NOMO-1 (cell line): ENCODE data around the gene SLC6A3.
A peak's percentile ranks its signal among the peaks of the same experiment; 100 is the strongest.

ENCODE experiments used
- DNase-seq, 2 experiments: peaks; one replicate each; lab custom pipeline; 2025; ENCODE audit not compliant: unreplicated experiment in 2 of 2; lab: John Stamatoyannopoulos, UW

SLC6A3 gene

DNA sequence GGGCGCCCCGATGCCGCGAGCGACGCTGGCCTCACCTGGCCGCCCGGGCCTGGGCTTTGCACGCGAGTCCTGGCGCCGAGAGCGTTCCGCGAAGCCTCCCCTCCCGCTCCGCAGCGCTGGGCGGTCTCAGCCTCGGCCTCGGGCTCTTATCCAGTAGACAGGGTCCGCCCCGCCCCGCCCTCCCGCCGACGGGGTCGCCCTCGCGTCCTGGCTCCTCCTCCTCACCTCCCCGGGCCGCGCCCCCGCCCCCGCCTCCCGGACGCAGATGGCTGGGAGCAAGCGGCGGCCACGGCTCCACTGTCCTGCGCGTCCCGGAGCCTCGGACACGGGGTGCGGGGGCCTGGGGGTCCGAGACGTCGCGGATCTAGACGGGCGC, at the start of gene SLC6A3:
SLC6A3 (minus strand) TSS at position 128 of the 376 bp plus-strand sequence. CDS start 2,243 bp downstream, outside the sequence.
- no peak for DNase-seq

GRCh38 chr5:1493941-1494340, 48.7 kb upstream of the SLC6A3 start:
- no peak for DNase-seq

GRCh38 chr5:1493413-1493812, 48.2 kb upstream of the SLC6A3 start:
- no peak for DNase-seq

GRCh38 chr5:1492757-1493156, 47.5 kb upstream of the SLC6A3 start:
- no peak for DNase-seq

GRCh38 chr5:1490376-1490775, 45.1 kb upstream of the SLC6A3 start:
- DNase-seq: peak; percentile 63 to 72

DNA sequence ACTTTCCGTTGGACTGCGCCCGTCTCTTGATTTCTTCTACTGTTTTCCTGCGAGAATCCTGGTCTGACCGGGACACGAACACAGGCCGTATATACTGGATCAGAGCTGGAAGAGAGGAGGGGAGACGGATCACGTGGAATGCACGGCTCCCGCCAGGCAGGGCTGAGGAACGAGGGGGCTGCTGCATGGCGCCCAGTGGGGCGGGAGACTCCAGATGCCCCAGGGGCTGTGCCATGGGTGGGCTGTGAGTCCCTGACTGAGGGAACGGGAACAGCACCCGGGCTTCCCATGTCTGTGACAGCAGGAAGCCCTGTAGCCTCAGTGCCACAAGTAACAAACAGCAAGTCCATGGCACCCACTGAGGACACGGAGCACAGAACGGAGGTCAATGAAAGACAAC, 44.5 kb upstream of the SLC6A3 start:
- DNase-seq: no peak

GRCh38 chr5:1488882-1489680, 43.8 kb upstream of the SLC6A3 start:
- no peak for DNase-seq

DNA sequence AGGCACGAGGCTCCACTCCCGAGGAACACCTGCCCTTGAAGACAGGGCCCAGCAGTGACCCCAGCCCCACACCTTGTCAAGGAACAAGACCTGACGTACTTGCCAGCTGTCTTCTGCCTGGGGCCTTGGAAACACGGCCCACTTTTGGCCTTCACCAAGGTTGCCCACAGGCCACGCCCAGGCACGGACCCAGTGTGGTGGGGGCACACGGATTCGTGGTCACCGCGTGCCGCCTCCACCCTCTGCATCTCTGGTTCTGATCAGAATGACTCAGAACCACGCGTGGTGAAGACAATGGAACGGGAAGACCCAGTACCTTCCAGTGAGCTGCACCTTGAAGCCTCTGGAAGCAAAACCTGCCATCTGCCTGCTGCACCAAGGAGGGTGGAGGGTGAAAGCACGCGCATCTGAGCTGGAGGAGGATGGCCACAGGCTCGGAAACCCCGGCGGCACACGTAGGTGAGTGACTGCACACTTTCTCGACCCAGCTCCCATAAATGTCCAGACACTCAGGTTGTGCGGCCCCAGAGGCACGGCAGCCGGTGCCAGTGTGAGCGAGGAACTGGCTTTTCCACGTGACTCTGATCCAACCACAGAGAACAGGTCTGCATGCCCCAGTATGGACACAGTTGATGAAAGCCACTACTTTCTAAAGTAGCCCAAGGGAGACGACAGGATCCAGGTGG, 42.0 kb upstream of the SLC6A3 start:
- no peak for DNase-seq

DNA sequence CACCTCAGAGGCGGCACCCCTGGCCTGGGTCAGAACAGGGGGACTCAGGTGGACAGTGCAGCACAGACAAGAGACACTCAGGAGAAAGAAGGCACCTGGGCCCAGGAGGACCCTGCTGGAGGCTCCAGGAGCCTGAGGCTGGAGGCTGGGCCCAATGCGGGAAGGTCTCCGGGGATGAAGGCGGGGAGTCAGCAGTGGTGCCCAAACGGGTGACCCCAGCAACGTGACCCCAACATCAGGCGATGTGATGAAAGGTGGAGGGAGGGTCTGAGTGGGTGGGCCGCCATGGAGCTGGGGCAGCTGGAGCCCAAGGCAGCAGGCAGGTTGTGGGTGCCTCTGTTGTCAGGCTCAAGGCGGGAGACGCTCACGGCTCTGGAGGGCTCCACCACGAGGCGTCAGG, 41.0 kb upstream of the SLC6A3 start:
- DNase-seq: no peak

DNA sequence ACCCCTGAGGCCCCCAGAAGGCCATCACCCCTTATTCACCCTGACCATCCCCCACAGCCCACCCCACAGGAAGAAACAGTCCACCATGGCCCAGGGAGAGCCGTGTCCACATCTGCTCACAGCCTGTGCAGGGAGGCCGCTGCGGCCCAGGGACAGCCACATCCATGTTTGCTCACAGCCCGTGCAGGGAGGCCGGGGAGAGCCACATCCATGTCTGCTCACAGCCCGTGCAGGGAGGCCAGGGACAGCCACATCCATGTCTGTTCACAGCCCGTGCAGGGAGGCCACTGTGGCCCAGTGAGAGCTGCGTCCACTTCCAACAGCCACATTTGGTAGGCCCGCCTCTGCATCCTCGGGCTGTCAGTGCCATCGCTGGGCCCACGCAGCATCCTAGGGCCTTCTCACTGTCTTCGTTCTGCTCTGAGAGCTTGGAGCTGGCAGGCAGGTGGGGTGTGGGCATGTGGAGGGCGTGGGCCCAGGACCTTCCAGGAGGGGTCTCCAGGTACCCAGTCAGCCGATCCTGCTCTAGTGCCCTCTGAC, 40.4 kb upstream of the SLC6A3 start:
- no peak for DNase-seq

DNA sequence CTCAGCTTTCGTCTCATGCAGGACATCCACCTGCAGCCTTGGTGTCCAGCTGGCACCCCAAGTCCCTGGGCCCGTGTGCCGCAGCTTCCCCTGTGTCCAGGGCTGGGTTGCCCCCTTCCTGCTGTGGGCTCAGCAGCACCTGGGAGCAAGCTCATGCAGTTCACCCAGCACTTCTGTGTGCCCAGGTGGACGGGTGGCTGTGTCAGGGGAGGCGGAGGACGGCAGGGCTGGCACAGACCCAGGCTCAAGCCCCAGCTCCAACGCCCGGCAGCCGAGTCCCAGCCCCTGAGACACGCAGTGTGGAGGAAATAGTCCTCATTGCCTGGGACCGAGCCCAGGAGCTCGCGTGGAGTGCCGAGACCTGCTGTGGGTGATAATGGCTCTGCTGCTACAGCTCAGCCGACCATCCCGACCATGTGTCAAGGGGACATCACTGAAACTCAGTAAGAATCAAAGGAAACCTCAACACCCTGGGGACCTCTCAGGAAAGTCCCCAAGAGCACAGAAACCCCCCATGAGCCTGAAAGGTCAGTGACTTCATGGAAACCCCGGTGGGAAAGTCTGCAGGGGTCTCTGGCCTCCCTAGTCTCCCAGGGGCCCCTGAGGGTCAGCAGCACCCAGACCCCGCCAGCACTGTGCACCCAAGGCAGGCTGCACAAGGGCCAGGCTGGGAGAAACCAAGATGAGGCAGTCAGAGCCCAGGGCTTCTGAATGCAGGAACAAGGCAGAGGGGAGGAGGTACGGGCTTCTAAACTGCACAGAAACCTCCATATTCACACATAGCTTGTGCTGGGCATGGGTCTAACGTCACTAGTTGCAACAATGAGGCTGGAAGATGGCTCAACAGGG, 39.7 kb upstream of the SLC6A3 start:
- no peak for DNase-seq

DNA sequence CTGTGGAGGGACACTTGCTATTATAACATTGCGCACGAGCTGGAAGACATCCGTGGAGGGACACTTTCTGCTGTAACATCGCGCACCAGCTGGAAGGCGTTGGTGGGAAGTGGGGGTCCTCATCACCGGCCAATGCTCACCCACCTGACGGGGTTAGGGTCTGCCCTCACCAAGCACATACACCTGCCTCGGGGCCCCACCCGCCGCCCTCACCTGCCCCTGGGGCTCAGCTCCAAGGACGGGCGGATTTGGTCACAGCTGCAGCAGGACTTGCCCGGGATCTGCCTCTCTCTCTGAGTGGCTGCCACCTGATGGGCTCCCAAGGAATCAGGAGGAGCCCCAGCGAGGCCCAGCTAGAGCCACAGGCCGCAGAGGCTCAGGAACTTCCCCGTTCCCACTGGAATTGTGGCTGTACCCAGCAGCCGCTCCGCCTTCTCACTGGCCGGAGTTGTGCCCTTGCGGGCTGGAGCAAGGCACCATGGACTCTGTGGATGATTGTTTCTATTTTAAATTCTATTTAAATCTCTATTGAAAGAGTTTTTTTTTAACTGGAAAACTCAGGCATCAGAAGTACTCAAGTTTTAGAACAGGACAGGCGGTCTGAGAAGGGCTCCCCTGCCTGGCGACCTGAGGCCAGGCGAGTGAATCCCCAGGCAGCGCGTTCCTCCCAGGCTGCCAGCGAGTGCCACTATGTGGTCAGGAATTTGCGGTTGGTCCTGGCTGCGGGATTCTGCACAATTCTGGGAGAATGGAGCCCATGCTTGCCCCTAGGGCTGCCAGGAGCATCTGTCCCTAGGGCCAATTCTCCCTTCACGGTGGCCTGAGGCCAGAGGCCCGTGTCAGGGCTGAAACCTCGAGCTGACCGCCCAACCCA, 38.9 kb upstream of the SLC6A3 start:
- no peak for DNase-seq

DNA sequence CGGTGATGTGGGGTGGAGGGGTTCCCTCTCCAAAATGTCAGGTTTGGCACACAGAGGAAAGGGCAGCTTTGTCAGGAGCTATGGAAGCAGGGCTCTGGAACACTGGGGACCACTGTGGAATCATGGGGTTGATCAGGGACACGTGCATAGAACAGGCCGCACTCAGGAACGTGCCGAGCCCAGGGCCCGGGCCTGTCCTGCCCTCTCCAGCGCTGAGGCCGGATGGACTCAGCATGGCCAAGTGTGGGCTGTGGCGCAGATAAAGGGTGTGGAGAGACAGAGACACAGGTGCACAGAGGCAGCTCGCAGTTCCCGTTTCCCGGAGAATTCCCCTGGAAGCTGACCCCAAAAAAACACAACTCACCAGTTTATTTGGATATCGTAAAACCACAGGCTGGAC, 37.8 kb upstream of the SLC6A3 start:
- DNase-seq: no peak

GRCh38 chr5:1481959-1482331, 36.7 kb upstream of the SLC6A3 start:
- no peak for DNase-seq

DNA sequence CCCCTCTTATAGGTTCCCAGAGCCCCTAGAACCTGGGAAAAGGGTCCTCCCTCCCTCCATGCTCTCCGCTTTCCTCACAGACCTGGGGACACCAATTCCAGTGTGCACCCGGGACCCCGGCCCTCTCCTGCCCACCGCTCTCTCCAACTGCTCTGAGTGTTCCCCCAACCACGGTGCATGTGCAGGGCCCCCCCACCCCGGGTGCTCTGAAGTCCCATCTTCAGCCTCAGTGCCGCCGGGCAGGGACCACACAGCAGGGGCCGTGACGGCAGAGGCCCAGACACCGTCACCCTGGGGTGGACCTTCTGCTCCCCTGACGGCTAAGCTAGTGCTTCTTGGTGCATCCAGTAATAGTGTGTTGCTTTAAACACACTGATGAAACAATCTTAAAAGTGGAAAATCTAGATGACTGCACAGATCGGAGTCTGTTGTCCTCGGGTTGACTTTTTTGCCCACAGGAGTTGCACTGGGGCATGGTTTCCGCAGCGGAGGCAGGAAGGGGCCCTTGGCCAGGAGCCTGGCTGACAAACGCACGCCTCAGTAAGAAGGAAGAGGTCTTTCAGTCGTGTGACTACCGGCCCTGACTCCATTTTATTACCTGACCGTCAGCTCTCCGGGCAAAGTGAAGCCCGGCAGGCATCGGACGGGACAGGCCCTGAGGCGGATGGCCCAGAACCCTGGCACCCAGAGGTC, 36.2 kb upstream of the SLC6A3 start:
- DNase-seq: peak in 1 of 2 experiments; percentile 20

GRCh38 chr5:1480806-1481205, 35.6 kb upstream of the SLC6A3 start:
- no peak for DNase-seq

DNA sequence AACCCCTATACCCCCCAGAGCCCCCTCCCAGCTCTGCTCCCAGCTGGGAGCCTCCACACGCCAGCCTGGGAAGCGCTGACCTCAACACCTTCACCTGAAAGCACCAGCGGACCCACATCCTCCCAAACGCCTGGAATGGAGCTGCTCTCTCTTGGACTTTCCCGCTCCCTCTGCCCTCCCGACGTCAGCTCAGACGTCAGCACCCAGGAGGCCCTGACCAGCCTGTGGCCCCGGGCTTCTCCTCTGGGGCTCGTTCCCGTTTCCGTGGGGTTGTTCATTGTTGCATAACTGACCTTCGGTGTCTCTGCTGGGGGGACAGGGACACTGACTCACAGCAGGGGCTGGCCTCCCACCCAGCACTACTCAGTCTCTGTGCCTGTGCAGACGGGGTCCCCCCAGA, 35.0 kb upstream of the SLC6A3 start:
- DNase-seq: peak; percentile 79 to 82

GRCh38 chr5:1479581-1480188, 34.4 kb upstream of the SLC6A3 start:
- DNase-seq: peak; percentile 96 to 99

DNA sequence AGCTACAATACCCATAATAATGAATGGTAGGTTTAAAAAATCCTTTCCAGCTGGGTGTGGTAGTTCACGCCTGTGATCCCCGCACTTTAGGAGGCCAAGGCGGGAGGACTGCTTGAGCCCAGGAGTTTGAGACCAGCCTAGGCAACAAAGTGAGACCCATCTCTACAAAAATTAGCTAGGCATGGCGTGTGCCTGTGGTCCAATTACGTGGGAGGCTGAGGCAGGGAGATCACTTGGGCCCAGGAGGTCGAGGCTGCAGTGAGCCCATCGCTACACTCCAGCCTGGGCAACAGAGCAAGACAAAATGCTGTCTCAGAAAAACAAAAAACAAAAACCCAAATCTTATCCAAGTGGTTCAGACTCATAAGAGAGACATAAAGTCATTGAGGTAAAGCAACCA, 33.8 kb upstream of the SLC6A3 start:
- no peak for DNase-seq
